Measurements from ENCODE around the gene TANK. TPM values are rescaled to one million over a fixed set of nuclear protein-coding genes. Genes with fewer than 3 reads are reported as not detected.
"Not testable (repeated sequence)": the region's sequence is repeated elsewhere in the genome, so short reads cannot be mapped to it uniquely, and the experiment has no call there.

Gene TANK
- total and polyA plus RNA-seq, 7 experiments from 2014 or later, result 45.5 to 142 (median 61.4) TPM

- intact Hi-C loops (cut with micrococcal nuclease), result loop anchor here in 1 of 2 donors (10.0 kb wide), 1 partner anchor 1025 kb away; no protein-coding TSS in a partner anchor
- H3K4me1 Mint-ChIP-seq; H3K27ac ChIP-seq (ENCODE audit: low read depth, low read length); H3K4me1 ChIP-seq (ENCODE audit: control insufficient read depth in 2 of 2, insufficient read depth in 2 of 2, low read length in 2 of 2); H3K4me3 ChIP-seq (ENCODE audit: low read length); DNase-seq; POLR2A ChIA-PET; H3K9me3 ChIP-seq (ENCODE audit: control insufficient read depth in 2 of 3, low read length in 3 of 3); H3K4me3 Mint-ChIP-seq; H3K36me3 Mint-ChIP-seq; H3K27ac Mint-ChIP-seq; ATAC-seq; H3K27me3 ChIP-seq (ENCODE audit: control insufficient read depth in 2 of 2, insufficient read depth in 2 of 2, low read length in 2 of 2); H3K36me3 ChIP-seq (ENCODE audit: control insufficient read depth in 2 of 3, insufficient read depth in 3 of 3, low read length in 3 of 3); H3K9me3 Mint-ChIP-seq: not testable (repeated sequence)
- CTCF ChIA-PET, result interaction anchor here (1.8 kb wide), 1 partner anchor 56 kb away, joined by 5 read pairs; no protein-coding TSS in a partner anchor
- H3K27me3 Mint-ChIP-seq, result peaks cover 4 to 29% (median 9%) of the 10 kb centered on the region in 5 donors
These were observed 119.1 kb downstream of the TANK start for GRCh38 chr2:161279230-161279815.

DNA sequence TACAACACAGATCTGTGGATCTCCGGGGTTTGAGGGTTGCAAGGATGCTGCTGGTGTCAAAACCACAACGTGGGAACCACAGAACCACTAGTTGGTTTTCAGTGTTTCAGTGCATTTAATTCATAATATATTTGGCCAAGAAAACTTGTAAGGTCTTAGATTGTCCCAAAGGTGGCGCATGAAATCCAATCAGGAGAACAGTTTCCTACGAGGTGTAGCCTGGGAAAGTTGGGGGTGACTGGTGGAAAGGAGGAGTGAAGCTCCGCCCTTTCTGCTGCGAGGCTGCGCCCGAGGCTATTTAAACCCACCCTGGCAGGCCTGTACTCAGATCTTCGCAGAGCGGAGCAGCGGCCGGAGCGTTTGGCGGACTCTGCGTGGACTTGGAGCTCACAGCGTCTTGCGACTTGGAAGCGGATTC is 120.7 kb downstream of the TANK start:
- H3K27ac ChIP-seq (ENCODE audit: low read depth, low read length); H3K36me3 ChIP-seq (ENCODE audit: control insufficient read depth in 2 of 3, insufficient read depth in 3 of 3, low read length in 3 of 3); H3K4me1 Mint-ChIP-seq; H3K27me3 ChIP-seq (ENCODE audit: control insufficient read depth in 2 of 2, insufficient read depth in 2 of 2, low read length in 2 of 2); H3K4me3 Mint-ChIP-seq; intact Hi-C loops (cut with micrococcal nuclease); H3K4me1 ChIP-seq (ENCODE audit: control insufficient read depth in 2 of 2, insufficient read depth in 2 of 2, low read length in 2 of 2); H3K4me3 ChIP-seq (ENCODE audit: low read length); ATAC-seq; H3K27ac Mint-ChIP-seq; H3K9me3 Mint-ChIP-seq; POLR2A ChIA-PET; H3K36me3 Mint-ChIP-seq; H3K9me3 ChIP-seq (ENCODE audit: control insufficient read depth in 2 of 3, low read length in 3 of 3): not testable (repeated sequence)
- peak in 5 of 9 donors; percentile 3 to 40 (median 30) for DNase-seq
- CTCF ChIA-PET, result interaction anchor here (1.8 kb wide), 1 partner anchor 58 kb away, joined by 5 read pairs; no protein-coding TSS in a partner anchor
- peaks cover 10 to 39% (median 20%) of the 10 kb centered on the region in 5 donors for H3K27me3 Mint-ChIP-seq

- H3K4me1 ChIP-seq (ENCODE audit: control insufficient read depth in 2 of 2, insufficient read depth in 2 of 2, low read length in 2 of 2); DNase-seq; H3K36me3 Mint-ChIP-seq; H3K27ac ChIP-seq (ENCODE audit: low read depth, low read length); CTCF ChIA-PET; H3K4me1 Mint-ChIP-seq; H3K27ac Mint-ChIP-seq; H3K36me3 ChIP-seq (ENCODE audit: control insufficient read depth in 2 of 3, insufficient read depth in 3 of 3, low read length in 3 of 3); POLR2A ChIA-PET; ATAC-seq; H3K4me3 Mint-ChIP-seq; H3K9me3 Mint-ChIP-seq; H3K4me3 ChIP-seq (ENCODE audit: low read length); H3K27me3 ChIP-seq (ENCODE audit: control insufficient read depth in 2 of 2, insufficient read depth in 2 of 2, low read length in 2 of 2); H3K9me3 ChIP-seq (ENCODE audit: control insufficient read depth in 2 of 3, low read length in 3 of 3); intact Hi-C loops (cut with micrococcal nuclease): not testable (repeated sequence)
- H3K27me3 Mint-ChIP-seq, result peaks cover 10 to 42% (median 21%) of the 10 kb centered on the region in 5 donors
These were observed 121.5 kb downstream of the TANK start for GRCh38 chr2:161281615-161282310.

GRCh38 chr2:161282311-161282644 is 122.0 kb downstream of the TANK start:
- DNase-seq; H3K4me3 Mint-ChIP-seq; H3K36me3 ChIP-seq (ENCODE audit: control insufficient read depth in 2 of 3, insufficient read depth in 3 of 3, low read length in 3 of 3); H3K9me3 ChIP-seq (ENCODE audit: control insufficient read depth in 2 of 3, low read length in 3 of 3); intact Hi-C loops (cut with micrococcal nuclease); ATAC-seq; H3K27me3 ChIP-seq (ENCODE audit: control insufficient read depth in 2 of 2, insufficient read depth in 2 of 2, low read length in 2 of 2); H3K27ac Mint-ChIP-seq; H3K4me3 ChIP-seq (ENCODE audit: low read length); POLR2A ChIA-PET; CTCF ChIA-PET; H3K4me1 Mint-ChIP-seq; H3K36me3 Mint-ChIP-seq; H3K9me3 Mint-ChIP-seq; H3K4me1 ChIP-seq (ENCODE audit: control insufficient read depth in 2 of 2, insufficient read depth in 2 of 2, low read length in 2 of 2); H3K27ac ChIP-seq (ENCODE audit: low read depth, low read length): not testable (repeated sequence)
- H3K27me3 Mint-ChIP-seq, result peaks cover 12 to 42% (median 21%) of the 10 kb centered on the region in 5 donors

- CTCF ChIA-PET, result no interaction called here
- peaks cover 0 to 3% (median 0%) of the 10 kb centered on the region in 7 donors for H3K4me1 Mint-ChIP-seq
- no peak overlapping the region for H3K27ac ChIP-seq (ENCODE audit: low read depth, low read length)
These were observed 123.7 kb downstream of the TANK start for GRCh38 chr2:161283926-161284325.

More at GRCh38 chr2:161283926-161284325, 123.7 kb downstream of the TANK start:
- no peak overlapping the region for H3K27ac Mint-ChIP-seq
- H3K36me3 ChIP-seq (ENCODE audit: control insufficient read depth in 2 of 3, insufficient read depth in 3 of 3, low read length in 3 of 3), result no peaks in the 10 kb centered on the region
- H3K27me3 Mint-ChIP-seq, result peaks cover 25 to 53% (median 28%) of the 10 kb centered on the region in 5 donors
- ATAC-seq (no peak), DNase-seq (no peak)
- H3K36me3 Mint-ChIP-seq, result no peaks in the 10 kb centered on the region
- no peak overlapping the region for H3K4me3 Mint-ChIP-seq
- POLR2A ChIA-PET, result no interaction called here
- H3K4me3 ChIP-seq (ENCODE audit: low read length), result no peak overlapping the region
- H3K4me1 ChIP-seq (ENCODE audit: control insufficient read depth in 2 of 2, insufficient read depth in 2 of 2, low read length in 2 of 2), result no peaks in the 10 kb centered on the region
- no peaks in the 10 kb centered on the region for H3K9me3 Mint-ChIP-seq
- intact Hi-C loops (cut with micrococcal nuclease), result no loop called here
- peaks cover 0 to 7% of the 10 kb centered on the region in 2 donors for H3K27me3 ChIP-seq (ENCODE audit: control insufficient read depth in 2 of 2, insufficient read depth in 2 of 2, low read length in 2 of 2)
- no peaks in the 10 kb centered on the region for H3K9me3 ChIP-seq (ENCODE audit: control insufficient read depth in 2 of 3, low read length in 3 of 3)

Other genes with a start within 250 kb of the TANK start
- 10 to 100 TPM; 13.2 to 69.5 (median 23.2) TPM for gene PSMD14, start 148.0 kb downstream of the TANK start, total RNA-seq
- 10 to 100 TPM; 40.7 to 56.1 TPM for gene PSMD14, start 148.0 kb downstream of the TANK start, polyA plus RNA-seq